GM10847 (cell line): ENCODE data around the gene CPS1.

ENCODE experiments used
- POLR2A ChIP-seq: IDR thresholded peaks from 2 replicates; pipeline ENCODE4 v1.6.1; 2011; ENCODE audit not compliant: insufficient read length; ENCODE audit errors: extremely low read depth

The CPS1 gene

GRCh38 chr2:210617318-210617717, 60.9 kb downstream of the CPS1 start:
- no peak for TF ChIP-seq POLR2A

- no peak for TF ChIP-seq POLR2A
Measured at GRCh38 chr2:210617732-210618330, 61.4 kb downstream of the CPS1 start.

GRCh38 chr2:210620456-210620855, 64.1 kb downstream of the CPS1 start:
- TF ChIP-seq POLR2A = no peak

- TF ChIP-seq POLR2A = no peak
Measured at GRCh38 chr2:210623506-210623905, 67.1 kb downstream of the CPS1 start.

GRCh38 chr2:210626849-210627248, 70.5 kb downstream of the CPS1 start:
- no peak for TF ChIP-seq POLR2A

- TF ChIP-seq POLR2A = no peak
Measured at GRCh38 chr2:210630873-210631560, 74.6 kb downstream of the CPS1 start.

- no peak for TF ChIP-seq POLR2A
Measured at GRCh38 chr2:210633699-210634098, 77.3 kb downstream of the CPS1 start.

- no peak for TF ChIP-seq POLR2A
Measured at GRCh38 chr2:210635257-210635656, 78.9 kb downstream of the CPS1 start.

- TF ChIP-seq POLR2A = no peak
Measured at GRCh38 chr2:210642333-210642732, 85.9 kb downstream of the CPS1 start.

- no peak for TF ChIP-seq POLR2A
Measured at GRCh38 chr2:210647151-210647550, 90.8 kb downstream of the CPS1 start.

- TF ChIP-seq POLR2A = no peak
Measured at GRCh38 chr2:210654091-210654490, 97.7 kb downstream of the CPS1 start.

- no peak for TF ChIP-seq POLR2A
Measured at GRCh38 chr2:210655229-210655975, 99.0 kb downstream of the CPS1 start.

- TF ChIP-seq POLR2A = no peak
Measured at GRCh38 chr2:210657874-210658273, 101.5 kb downstream of the CPS1 start.

GRCh38 chr2:210660751-210661150, 104.4 kb downstream of the CPS1 start:
- no peak for TF ChIP-seq POLR2A

GRCh38 chr2:210662560-210662959, 106.2 kb downstream of the CPS1 start:
- TF ChIP-seq POLR2A = no peak

GRCh38 chr2:210663631-210664089, 107.3 kb downstream of the CPS1 start:
- TF ChIP-seq POLR2A = no peak
